ENCODE results near the gene IFTAP.

GRCh38 chr11:36627471-36627870, 33.2 kb downstream of the IFTAP start:
- TF ChIP-seq E2F4 (IDR thresholded peaks at IDR 0.05; ENCODE audit: low read depth, low read length) (no peak), NR2C2 (IDR thresholded peaks at IDR 0.05; ENCODE audit: borderline replicate concordance, control insufficient read depth, insufficient read length, low read depth) (no peak), CTCF (IDR thresholded peaks at IDR 0.05 in 2 of 3, conservative IDR thresholded peaks at IDR 0.05 in 1 of 3; ENCODE audit: control insufficient read depth in 2 of 3, extremely low read depth in 1 of 3, insufficient read depth in 1 of 3, low read depth in 3 of 3, low read length in 3 of 3) (no peak), EED (IDR thresholded peaks at IDR 0.05; ENCODE audit: low read depth) (no peak), ESRRA (IDR thresholded peaks at IDR 0.05; ENCODE audit: low read length) (no peak), EZH2 (IDR thresholded peaks at IDR 0.05; ENCODE audit: borderline replicate concordance, control insufficient read depth, low read depth, low read length) (no peak), MXI1 (IDR thresholded peaks at IDR 0.05; ENCODE audit: low read depth, low read length) (no peak), NFIC (IDR thresholded peaks at IDR 0.05; ENCODE audit: low read depth, low read length) (no peak), MYB (IDR thresholded peaks at IDR 0.05; ENCODE audit: borderline replicate concordance, low read depth, low read length) (no peak)
- TF ChIP-seq, protein P1, sequence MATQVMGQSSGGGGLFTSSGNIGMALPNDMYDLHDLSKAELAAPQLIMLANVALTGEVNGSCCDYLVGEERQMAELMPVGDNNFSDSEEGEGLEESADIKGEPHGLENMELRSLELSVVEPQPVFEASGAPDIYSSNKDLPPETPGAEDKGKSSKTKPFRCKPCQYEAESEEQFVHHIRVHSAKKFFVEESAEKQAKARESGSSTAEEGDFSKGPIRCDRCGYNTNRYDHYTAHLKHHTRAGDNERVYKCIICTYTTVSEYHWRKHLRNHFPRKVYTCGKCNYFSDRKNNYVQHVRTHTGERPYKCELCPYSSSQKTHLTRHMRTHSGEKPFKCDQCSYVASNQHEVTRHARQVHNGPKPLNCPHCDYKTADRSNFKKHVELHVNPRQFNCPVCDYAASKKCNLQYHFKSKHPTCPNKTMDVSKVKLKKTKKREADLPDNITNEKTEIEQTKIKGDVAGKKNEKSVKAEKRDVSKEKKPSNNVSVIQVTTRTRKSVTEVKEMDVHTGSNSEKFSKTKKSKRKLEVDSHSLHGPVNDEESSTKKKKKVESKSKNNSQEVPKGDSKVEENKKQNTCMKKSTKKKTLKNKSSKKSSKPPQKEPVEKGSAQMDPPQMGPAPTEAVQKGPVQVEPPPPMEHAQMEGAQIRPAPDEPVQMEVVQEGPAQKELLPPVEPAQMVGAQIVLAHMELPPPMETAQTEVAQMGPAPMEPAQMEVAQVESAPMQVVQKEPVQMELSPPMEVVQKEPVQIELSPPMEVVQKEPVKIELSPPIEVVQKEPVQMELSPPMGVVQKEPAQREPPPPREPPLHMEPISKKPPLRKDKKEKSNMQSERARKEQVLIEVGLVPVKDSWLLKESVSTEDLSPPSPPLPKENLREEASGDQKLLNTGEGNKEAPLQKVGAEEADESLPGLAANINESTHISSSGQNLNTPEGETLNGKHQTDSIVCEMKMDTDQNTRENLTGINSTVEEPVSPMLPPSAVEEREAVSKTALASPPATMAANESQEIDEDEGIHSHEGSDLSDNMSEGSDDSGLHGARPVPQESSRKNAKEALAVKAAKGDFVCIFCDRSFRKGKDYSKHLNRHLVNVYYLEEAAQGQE (IDR thresholded peaks at IDR 0.05; ENCODE audit: low read depth, low read length) = no peak
